Esophagus (tissue), 2 donors: Measurements from ENCODE around the gene ELP1. TPM values are rescaled to one million over a fixed set of nuclear protein-coding genes. Genes with fewer than 3 reads are reported as not detected.

Experiments used
- H3K27ac ChIP-seq, 2 donors: one replicate each; pipeline ENCODE4 v1.5.1; 2013; ENCODE audit warnings: low read depth in 2 of 2, mild to moderate bottlenecking in 2 of 2, inconsistent platforms in 1 of 2, low read length in 1 of 2, moderate library complexity in 1 of 2
- H3K27me3 ChIP-seq, 2 donors: one replicate each; pipeline ENCODE4 v1.6.1; 2013; ENCODE audit warnings: low read length in 2 of 2, control low read depth in 1 of 2, mild to moderate bottlenecking in 1 of 2; ENCODE audit not compliant: insufficient read depth in 2 of 2, control insufficient read depth in 1 of 2
- H3K36me3 ChIP-seq, 2 donors: one replicate each; pipeline ENCODE4 v1.6.1; 2013; ENCODE audit warnings: low read length in 1 of 2; ENCODE audit not compliant: control insufficient read depth in 2 of 2, insufficient read depth in 2 of 2
- H3K4me1 ChIP-seq, 2 donors: one replicate each; pipeline ENCODE4 v1.6.1; 2013; ENCODE audit warnings: low read length in 1 of 2; ENCODE audit not compliant: control insufficient read depth in 2 of 2, insufficient read depth in 2 of 2
- H3K4me3 ChIP-seq, 2 donors: one replicate each; pipeline ENCODE4 v1.5.1; 2013; ENCODE audit warnings: low read length in 2 of 2, mild to moderate bottlenecking in 2 of 2, low read depth in 1 of 2, moderate library complexity in 1 of 2
- H3K9me3 ChIP-seq, 2 donors: one replicate each; pipeline ENCODE4 v1.6.1; 2013; ENCODE audit warnings: mild to moderate bottlenecking in 2 of 2, low read depth in 1 of 2, low read length in 1 of 2, moderate library complexity in 1 of 2; ENCODE audit not compliant: control insufficient read depth in 2 of 2, insufficient read depth in 1 of 2
- WGBS, 2 donors: extraction: QIAGEN DNeasy Blood & Tissue Kit; methylation state at CpG; one replicate each; pipeline ENCODE4 v1.1.7; 2013; 5-methylcytosine and 5-hydroxymethylcytosine counted together
- polyA plus RNA-seq, 2 donors: library from polyadenylated mRNA; stranded (reverse); fragments of 200-250 nt; gene quantifications; one replicate each; pipeline ENCODE4 v1.2.3, GENCODE V29; 2013
- donor health status: healthy with polysubstance abuse.
- donor health status: Bipolar disorder and iron deficiency.

ELP1 gene
- polyA plus RNA-seq, 2 donors: 8.9 to 9.5 TPM

DNA sequence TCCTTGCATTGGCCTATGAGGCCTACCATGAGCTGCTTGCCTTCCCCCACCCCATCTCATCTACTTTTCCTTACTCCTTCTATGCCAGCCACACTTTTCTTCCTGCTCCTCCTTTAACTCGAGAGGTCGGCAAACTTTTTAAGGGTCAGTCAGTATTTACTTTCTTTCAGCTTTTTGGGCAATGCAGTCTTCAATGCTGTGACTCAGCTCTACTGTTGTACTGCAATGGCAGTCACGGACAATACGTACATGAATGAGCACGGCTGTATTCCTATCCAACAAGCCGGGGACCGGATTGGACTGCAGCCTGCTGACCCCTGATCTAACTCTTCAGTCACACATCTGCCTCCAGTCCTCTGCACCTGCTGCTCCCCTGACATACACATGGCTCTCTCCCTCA, 72.5 kb downstream of the ELP1 start:
- Histone ChIP-seq H3K9me3 (no peaks in the 10 kb centered on the region), H3K36me3 (no peaks in the 10 kb centered on the region), H3K27me3 (no peaks in the 10 kb centered on the region), H3K27ac (no peak overlapping the region), H3K4me1 (peaks cover 0 to 8% of the 10 kb centered on the region in 2 donors), H3K4me3 (no peak overlapping the region)
- WGBS, 2 donors: 65 to 76% methylated on average over 7 of the region's 7 CpGs

- no peaks in the 10 kb centered on the region for H3K36me3 ChIP-seq
- no peaks in the 10 kb centered on the region for H3K27me3 ChIP-seq
- peaks cover 0 to 8% of the 10 kb centered on the region in 2 donors for H3K4me1 ChIP-seq
- 87 to 91% methylated on average over 2 of the region's 2 CpGs for WGBS, 2 donors
- H3K9me3 ChIP-seq: no peaks in the 10 kb centered on the region
- no peak overlapping the region for H3K27ac ChIP-seq
- H3K4me3 ChIP-seq: no peak overlapping the region
These were observed 73.2 kb downstream of the ELP1 start for GRCh38 chr9:108860764-108861163.

DNA sequence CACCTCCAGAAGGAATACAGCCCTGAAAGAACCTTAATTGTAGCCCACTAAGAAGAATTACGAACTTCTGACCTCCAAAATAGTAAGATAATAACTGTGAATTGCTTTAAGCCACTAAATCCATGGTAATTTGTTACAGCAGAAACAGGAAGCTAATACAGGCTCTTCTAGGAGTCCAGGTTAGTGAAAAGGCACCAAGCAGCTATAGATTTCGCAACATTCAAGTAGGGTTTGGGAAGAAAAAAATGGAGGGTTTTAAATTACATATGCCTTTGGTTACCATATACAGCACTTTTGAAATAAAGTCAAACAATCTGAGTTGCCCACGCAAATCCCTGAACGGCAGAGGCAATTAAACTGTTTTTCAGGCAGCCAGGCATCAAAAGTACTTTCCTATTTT, 73.6 kb downstream of the ELP1 start:
- WGBS, 2 donors: 71 to 89% methylated on average over 4 of the region's 4 CpGs
- Histone ChIP-seq H3K27me3 (no peaks in the 10 kb centered on the region), H3K9me3 (no peaks in the 10 kb centered on the region), H3K4me3 (no peak overlapping the region), H3K27ac (no peak overlapping the region), H3K4me1 (peaks cover 0 to 8% of the 10 kb centered on the region in 2 donors), H3K36me3 (no peaks in the 10 kb centered on the region)

- 65 to 69% methylated on average over 3 of the region's 3 CpGs for WGBS, 2 donors
- H3K4me1 ChIP-seq: peaks cover 0 to 8% of the 10 kb centered on the region in 2 donors
- no peak overlapping the region for H3K4me3 ChIP-seq
- H3K36me3 ChIP-seq: no peaks in the 10 kb centered on the region
- H3K27ac ChIP-seq: no peak overlapping the region
- H3K27me3 ChIP-seq: no peaks in the 10 kb centered on the region
- H3K9me3 ChIP-seq: peaks cover 0 to 3% of the 10 kb centered on the region in 2 donors
These were observed 74.3 kb downstream of the ELP1 start for GRCh38 chr9:108859459-108860114.

- WGBS, 2 donors: 92 to 93% methylated on average over 6 of the region's 6 CpGs
These were observed 76.4 kb downstream of the ELP1 start for GRCh38 chr9:108857572-108857971.

GRCh38 chr9:108855888-108856287, 78.0 kb downstream of the ELP1 start, which contains the start of gene ACTL7B:
Gene ACTL7B (minus strand): TSS chr9:108855986. CDS start chr9:108855930, 56 bp downstream.
- Histone ChIP-seq H3K9me3 (peaks cover 0 to 3% of the 10 kb centered on the region in 2 donors), H3K4me3 (no peak within 1 kb of the TSS)
- WGBS, 2 donors: 86 to 87% methylated on average over 7 of the region's 7 CpGs

More at GRCh38 chr9:108857572-108857971, 76.4 kb downstream of the ELP1 start:
- Histone ChIP-seq H3K27ac (no peak overlapping the region), H3K9me3 (peaks cover 0 to 3% of the 10 kb centered on the region in 2 donors), H3K36me3 (no peaks in the 10 kb centered on the region), H3K4me1 (peaks cover 0 to 8% of the 10 kb centered on the region in 2 donors), H3K4me3 (no peak overlapping the region), H3K27me3 (no peaks in the 10 kb centered on the region)

GRCh38 chr9:108855529-108855886, 78.4 kb downstream of the ELP1 start:
- Histone ChIP-seq H3K4me1 (peaks cover 0 to 5% of the 10 kb centered on the region in 2 donors), H3K4me3 (no peak overlapping the region), H3K36me3 (no peaks in the 10 kb centered on the region), H3K27me3 (no peaks in the 10 kb centered on the region), H3K9me3 (peaks cover 0 to 3% of the 10 kb centered on the region in 2 donors), H3K27ac (no peak overlapping the region)
- WGBS, 2 donors: 95 to 97% methylated on average over 25 of the region's 25 CpGs

More at GRCh38 chr9:108855888-108856287, 78.0 kb downstream of the ELP1 start, which contains the start of gene ACTL7B:
- peaks cover 0 to 7% of the 10 kb centered on the region in 2 donors for H3K4me1 ChIP-seq
- H3K36me3 ChIP-seq: no peaks in the 10 kb centered on the region
- H3K27ac ChIP-seq: no peak within 1 kb of the TSS
- H3K27me3 ChIP-seq: no peaks in the 10 kb centered on the region

GRCh38 chr9:108854641-108855528, 79.0 kb downstream of the ELP1 start:
- Histone ChIP-seq H3K27me3 (no peaks in the 10 kb centered on the region), H3K9me3 (peaks cover 0 to 3% of the 10 kb centered on the region in 2 donors)
- WGBS, 2 donors: 85 to 89% methylated on average over 59 of the region's 59 CpGs

DNA sequence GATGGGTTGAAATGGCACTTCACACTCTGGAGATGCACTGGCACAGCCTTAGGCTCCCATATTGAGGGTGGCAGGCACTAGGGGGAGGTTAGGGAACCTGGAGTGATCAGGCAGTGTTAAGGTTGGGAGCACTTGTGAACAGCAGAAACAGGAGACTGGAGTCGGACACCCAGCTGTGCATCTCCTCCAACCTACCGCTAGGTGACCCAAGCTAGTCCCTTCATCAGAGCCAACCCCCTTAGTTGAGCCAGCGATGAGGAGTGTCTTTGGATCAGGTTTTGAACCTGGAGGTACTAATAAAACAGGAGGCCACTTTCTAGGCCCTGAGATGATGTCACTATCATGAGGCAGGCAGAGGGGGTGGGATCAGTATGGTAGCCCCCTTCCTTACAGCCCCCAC, 79.8 kb downstream of the ELP1 start:
- no peaks in the 10 kb centered on the region for H3K36me3 ChIP-seq
- no peak overlapping the region for H3K27ac ChIP-seq
- H3K27me3 ChIP-seq: no peaks in the 10 kb centered on the region
- no peak overlapping the region for H3K4me3 ChIP-seq
- H3K4me1 ChIP-seq: no peaks in the 10 kb centered on the region
- WGBS, 2 donors: 92 to 94% methylated on average over 3 of the region's 3 CpGs
- H3K9me3 ChIP-seq: peaks cover 0 to 3% of the 10 kb centered on the region in 2 donors

More at GRCh38 chr9:108854641-108855528, 79.0 kb downstream of the ELP1 start:
- H3K27ac ChIP-seq: no peak overlapping the region
- H3K4me3 ChIP-seq: no peak overlapping the region
- no peaks in the 10 kb centered on the region for H3K36me3 ChIP-seq
- H3K4me1 ChIP-seq: peaks cover 0 to 5% of the 10 kb centered on the region in 2 donors
